ENCODE data around the gene MED10. TPM values are rescaled to one million over a fixed set of nuclear protein-coding genes. Genes with fewer than 3 reads are reported as not detected.

The MED10 gene
- total and polyA plus RNA-seq, 9 of the 15 experiments (the other 6 are each of a cell fraction or from before 2014, with no cell fraction given) = 23.8 to 83.4 (median 58.8) TPM

GRCh38 chr5:6404129-6404528 is 25.8 kb upstream of the MED10 start (continued):
- no peak for TF ChIP-seq THAP12 (CRISPR knock-in tag; IDR thresholded peaks at IDR 0.05)
- TF ChIP-seq XRCC5 (IDR thresholded peaks at IDR 0.05; ENCODE audit: low read depth, low read length) = no peak
- TF ChIP-seq TFAP4 (CRISPR knock-in tag; IDR thresholded peaks at IDR 0.05; ENCODE audit: borderline replicate concordance) = no peak
- peak; percentile 67 for TF ChIP-seq USF1 (CRISPR knock-in tag; IDR thresholded peaks at IDR 0.05)
- no peak for TF ChIP-seq RBM15 (IDR thresholded peaks at IDR 0.05; ENCODE audit: insufficient read depth, low read length)
- no peak for TF ChIP-seq ZBTB17 (CRISPR knock-in tag; IDR thresholded peaks at IDR 0.05)
- TF ChIP-seq ILF3 (IDR thresholded peaks at IDR 0.05; ENCODE audit: borderline replicate concordance) = no peak
- no peak for TF ChIP-seq ZNF384 (IDR thresholded peaks at IDR 0.05; ENCODE audit: low read depth, low read length)
- TF ChIP-seq TAL1 (IDR thresholded peaks at IDR 0.05) = peak; percentile 23; the same call in 1 of the 2 replicates
- TF ChIP-seq CCNT2 (IDR thresholded peaks at IDR 0.05; ENCODE audit: borderline replicate concordance, extremely low read depth, insufficient read length, low read depth, low read length) = no peak
- TF ChIP-seq ZNF551 (CRISPR knock-in tag; IDR thresholded peaks at IDR 0.05) = no peak
- no peak for TF ChIP-seq PHTF2 (CRISPR knock-in tag; IDR thresholded peaks at IDR 0.05)
- no peak for TF ChIP-seq EP400 (IDR thresholded peaks at IDR 0.05)
- no peak for TF ChIP-seq TBP (optimal IDR thresholded peaks at IDR 0.05; ENCODE audit: low read depth, low read length)
- TF ChIP-seq SIN3A (IDR thresholded peaks at IDR 0.05; ENCODE audit: borderline replicate concordance in 2 of 2, control insufficient read depth in 1 of 2, low read depth in 2 of 2, low read length in 2 of 2) = no peak
- TF ChIP-seq TCF3 (CRISPR knock-in tag; IDR thresholded peaks at IDR 0.05) = 0 out of 2 replicates have a peak, but pooled peaks have one; percentile 20
- no peak for TF ChIP-seq AFF4 (CRISPR knock-in tag; IDR thresholded peaks at IDR 0.05)
- no peak for TF ChIP-seq MED1 (CRISPR knock-in tag; IDR thresholded peaks at IDR 0.05; ENCODE audit: borderline replicate concordance)
- no peak for TF ChIP-seq ZNF512 (tag; IDR thresholded peaks at IDR 0.05)
- no peak for TF ChIP-seq BDP1 (IDR thresholded peaks at IDR 0.05; ENCODE audit: insufficient read depth, insufficient read length)

All from K562 (cell line).